ENCODE results near the gene SLC35F5.
"Not testable (repeated sequence)": the region's sequence is repeated elsewhere in the genome, so short reads cannot be mapped to it uniquely, and the experiment has no call there.

The SLC35F5 gene

GRCh38 chr2:113694438-113694837 lies 62.0 kb downstream of the SLC35F5 start:
- no peak for DNase-seq

GRCh38 chr2:113692698-113693428 lies 63.6 kb downstream of the SLC35F5 start:
- DNase-seq: no peak

- not testable (repeated sequence) for DNase-seq
Observed at GRCh38 chr2:113690871-113691270, 65.6 kb downstream of the SLC35F5 start.

GRCh38 chr2:113686537-113686936 lies 69.9 kb downstream of the SLC35F5 start:
- DNase-seq: no peak

- no peak for DNase-seq
Observed at GRCh38 chr2:113685471-113685870, 71.0 kb downstream of the SLC35F5 start.

GRCh38 chr2:113679457-113679856 lies 77.0 kb downstream of the SLC35F5 start:
- DNase-seq: no peak

GRCh38 chr2:113677330-113677729 lies 79.1 kb downstream of the SLC35F5 start:
- DNase-seq: no peak

GRCh38 chr2:113676623-113677266 lies 79.7 kb downstream of the SLC35F5 start:
- no peak for DNase-seq

- no peak for DNase-seq
Observed at GRCh38 chr2:113675875-113676274, 80.6 kb downstream of the SLC35F5 start.

- no peak for DNase-seq
Observed at GRCh38 chr2:113672326-113672932, 84.0 kb downstream of the SLC35F5 start.

- DNase-seq: not testable (repeated sequence)
Observed at GRCh38 chr2:113669013-113669412, 87.4 kb downstream of the SLC35F5 start.

- DNase-seq: not testable (repeated sequence)
Observed at GRCh38 chr2:113664761-113665533, 91.5 kb downstream of the SLC35F5 start.

GRCh38 chr2:113663285-113664060 lies 93.0 kb downstream of the SLC35F5 start:
- DNase-seq: not testable (repeated sequence)

Data from activated CD4-positive, alpha-beta T cell treated with anti-CD3 and anti-CD28 coated beads for 1 hour (primary cell).